ENCODE results near the gene GLRX. TPM values are rescaled to one million over a fixed set of nuclear protein-coding genes. Genes with fewer than 3 reads are reported as not detected.
A peak's percentile ranks its signal among the peaks of the same experiment; 100 is the strongest.

The GLRX gene
- total and polyA plus RNA-seq, 10 of the 15 experiments (the other 5 are each of a cell fraction or from before 2014, with no cell fraction given): 63.0 to 366 (median 186) TPM

DNA sequence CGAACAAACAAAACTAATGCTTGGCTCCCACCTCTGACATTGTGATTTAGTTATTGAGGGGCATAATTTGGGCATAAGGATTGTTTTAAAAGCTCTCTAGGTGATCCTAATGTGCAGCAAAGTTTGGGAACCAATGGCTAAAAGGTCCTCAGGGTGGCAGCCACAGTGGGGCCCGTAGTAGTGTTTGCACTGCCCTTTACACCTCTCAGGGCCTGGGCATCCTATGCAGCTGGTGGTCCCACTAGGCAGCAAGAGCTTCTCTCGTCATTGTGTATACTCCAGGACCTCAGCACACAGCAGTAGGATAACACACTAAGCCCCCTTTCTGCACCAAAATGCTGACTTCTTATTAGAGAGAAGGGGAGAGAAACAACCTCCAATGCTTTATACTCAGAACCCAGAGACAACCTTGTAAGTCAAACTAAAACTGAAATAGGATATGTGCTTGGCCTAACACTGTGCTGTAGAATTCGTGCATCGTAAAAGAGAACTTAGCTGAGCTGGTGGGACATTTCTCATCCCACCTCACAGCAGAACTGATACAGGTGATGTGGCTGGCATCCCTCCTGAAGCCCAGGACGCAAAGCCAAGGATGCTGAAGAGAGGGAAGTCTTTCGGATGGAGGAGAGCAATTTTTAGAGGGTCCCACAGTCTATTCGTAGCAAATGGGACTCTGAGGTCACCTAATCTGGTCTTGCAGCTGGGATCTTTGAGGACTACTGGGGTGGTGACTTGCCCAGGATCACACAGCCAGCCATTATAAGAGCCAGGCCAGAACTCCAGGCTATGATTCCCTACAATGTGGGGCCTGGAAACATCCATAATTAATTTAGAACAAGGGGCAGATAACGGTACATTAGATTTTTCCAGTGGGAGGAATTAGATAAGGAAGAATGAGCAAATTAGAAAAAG lies 1.2 kb downstream of the GLRX start:
- in situ Hi-C loops (cut with MboI): no loop called here
- ChIA-PET RAD21 (ENCODE audit: unreplicated experiment) (interaction anchor here (1.2 to 12.7 kb wide), 11 partner anchors 11 to 176 kb away, joined by 3 to 186 read pairs (median 8); partner anchors contain the start of genes RFESD and RHOBTB3), CTCF (interaction anchor here (0.8 to 11.4 kb wide), 12 partner anchors 10 to 779 kb away, joined by 3 to 145 read pairs (median 4); partner anchors contain the start of gene RHOBTB3), SMC1A (ENCODE audit: uncharacterized antibody, unreplicated experiment) (interaction anchor here (0.9 to 15.2 kb wide), 18 partner anchors 9 to 175 kb away, joined by 4 to 320 read pairs (median 8); partner anchors contain the start of genes RFESD and RHOBTB3), POLR2A (interaction anchor here (1.0 to 10.1 kb wide), 10 partner anchors 9 to 174 kb away, joined by 3 to 153 read pairs (median 5); partner anchors contain the start of gene RFESD)
- H3K9ac ChIP-seq (ENCODE audit: control insufficient read depth, insufficient read depth, low read length): peak overlapping the region; percentile 76
- H3K4me2 ChIP-seq (ENCODE audit: control insufficient read depth, insufficient read depth): peak overlapping the region; percentile 95
- no peak overlapping the region; the same call in 1 of the 2 replicates for H2AFZ ChIP-seq (ENCODE audit: control insufficient read depth, low read depth, low read length)
- H3K27ac ChIP-seq (ENCODE audit: control insufficient read depth, insufficient read depth): peak overlapping the region; percentile 86
- peak overlapping the region; percentile 87 for H3K4me3 ChIP-seq
- 1% methylated on average over 9 of the region's 9 CpGs for WGBS (ENCODE audit: insufficient coverage, insufficient replicate concordance, low lambda C conversion rate, missing lambda C conversion rate)
- H3K4me1 ChIP-seq (ENCODE audit: control insufficient read depth, insufficient read depth, low read length): peaks cover 26% of the 10 kb centered on the region
- no peaks in the 10 kb centered on the region for H3K9me3 ChIP-seq (replicated peaks; ENCODE audit: control insufficient read depth, insufficient read depth, low read length)
- H4K20me1 ChIP-seq (ENCODE audit: control insufficient read depth, insufficient read depth): no peaks in the 10 kb centered on the region
- H3K36me3 ChIP-seq (ENCODE audit: control insufficient read depth in 2 of 2, insufficient read depth in 2 of 2, low read length in 1 of 2): peaks cover 0 to 8% of the 10 kb centered on the region in 2 experiments; a peak in 2 of 4 replicates
- ATAC-seq (peak; percentile 42), DNase-seq (ENCODE audit: low read depth, low spot score) (no peak), FAIRE-seq (peak; percentile 66)
- TSS peak; percentile 70 for BruUV-seq (replicated peaks)
- intact Hi-C loops (cut with micrococcal nuclease; ENCODE audit: unreplicated experiment): loop anchor here (2.0 to 5.0 kb wide), 2 partner anchors 41 to 89 kb away; partner anchors contain the start of gene RHOBTB3
- H3K79me2 ChIP-seq (ENCODE audit: control insufficient read depth, insufficient read depth, low read length): peaks cover 61% of the 10 kb centered on the region
- no peaks in the 10 kb centered on the region for H3K27me3 ChIP-seq (replicated peaks in 1 of 2; ENCODE audit: control insufficient read depth in 2 of 2, insufficient read depth in 2 of 2, low read length in 1 of 2)
- TF ChIP-seq CHD2 (IDR thresholded peaks at IDR 0.05; ENCODE audit: borderline replicate concordance, low read depth, low read length) (no peak), TARDBP (IDR thresholded peaks at IDR 0.05; ENCODE audit: borderline replicate concordance) (no peak), BMI1 (IDR thresholded peaks at IDR 0.05; ENCODE audit: borderline replicate concordance) (no peak), MXI1 (IDR thresholded peaks at IDR 0.05; ENCODE audit: low read depth, low read length) (no peak), HDGF (IDR thresholded peaks at IDR 0.05) (no peak), CTCF (IDR thresholded peaks at IDR 0.05 in 2 of 3, conservative IDR thresholded peaks at IDR 0.05 in 1 of 3; ENCODE audit: control insufficient read depth in 2 of 3, extremely low read depth in 1 of 3, insufficient read depth in 1 of 3, low read depth in 3 of 3, low read length in 3 of 3) (no peak), CBX3 (IDR thresholded peaks at IDR 0.05; ENCODE audit: borderline replicate concordance, low read depth) (no peak), RAD21 (IDR thresholded peaks at IDR 0.05; ENCODE audit: insufficient read depth, low read depth, low read length) (no peak), BCL11A (IDR thresholded peaks at IDR 0.05; ENCODE audit: low read depth, low read length) (no peak), PRDM15 (CRISPR knock-in tag; IDR thresholded peaks at IDR 0.05) (no peak), PKNOX1 (IDR thresholded peaks at IDR 0.05) (no peak), E4F1 (IDR thresholded peaks at IDR 0.05; ENCODE audit: borderline replicate concordance, partially characterized antibody) (no peak)
